HCT116 (cell line): ENCODE measurements around the gene GDPD2. TPM values are rescaled to one million over a fixed set of nuclear protein-coding genes. Genes with fewer than 3 reads are reported as not detected.

ENCODE experiments used
- ATAC-seq: fragments of 200-7000 bp; cut with Tn5 transposase; 2 replicates; pipeline ENCODE4 v1.9.1; 2020; ENCODE audit warnings: mild to moderate bottlenecking, moderate library complexity
- BruUV-seq: library from RNA; stranded (reverse); fragments of 400-500 nt; replicated peaks from 2 replicates; lab custom pipeline; 2021; lab: Mats Ljungman, UMichigan
- CTCF ChIA-PET: fragments of 300-600 bp; sonication (Branson Sonifier 250); formaldehyde crosslinking; loops from one replicate; lab custom pipeline; 2021; ENCODE audit warnings: antibody characterized with exemption; lab: Charles Lee
- POLR2A ChIA-PET: fragments of 300-600, 350-600 bp; sonication (Branson Sonifier 250); formaldehyde crosslinking; loops from one replicate; lab custom pipeline; 2021; ENCODE audit warnings: antibody characterized with exemption; lab: Charles Lee
- RAD21 ChIA-PET, 2 experiments: fragments of 300-600 bp; sonication (Branson Sonifier 250); formaldehyde crosslinking; loops; one replicate each; lab custom pipeline; 2023; ENCODE audit warnings: low total read pairs in 2 of 2; ENCODE audit not compliant: uncharacterized antibody in 2 of 2, unreplicated experiment in 2 of 2, low non-redundant PET in 1 of 2; lab: Charles Lee
- DNase-seq: peaks from one replicate; pipeline ENCODE4 v3.0.0-alpha.2; 2010; ENCODE audit warnings: low read depth, low spot score
- H2AFZ ChIP-seq: fragments of 200-600 bp; shearing (Covaris generic), sonication (generic); 2 replicates; pipeline ENCODE4 v1.6.1; 2017; ENCODE audit warnings: low read depth, mixed run types, mixed read lengths, antibody characterized with exemption, low read length; ENCODE audit not compliant: poor library complexity, severe bottlenecking
- H3K27ac ChIP-seq: 2 replicates; pipeline ENCODE4 v1.5.1; 2012; ENCODE audit warnings: low read depth, low read length
- H3K27me3 ChIP-seq: fragments of 200-600 bp; sonication (generic); 2 replicates; pipeline ENCODE4 v1.6.1; 2016; ENCODE audit warnings: mixed run types, low read length, mixed read lengths; ENCODE audit not compliant: insufficient read depth
- H3K36me3 ChIP-seq, 2 experiments: fragments of 200-500 bp in 1 of 2; fragments of 200-600 bp in 1 of 2; sonication (Bioruptor generic) in 1 of 2; sonication (generic) in 1 of 2; 2 replicates each; pipeline versions ENCODE4 v1.5.1 to v1.6.1; 2014 to 2016; ENCODE audit warnings: low read length in 2 of 2, inconsistent platforms in 1 of 2, mixed read lengths in 1 of 2, mixed run types in 1 of 2; ENCODE audit not compliant: insufficient read depth in 2 of 2, control insufficient read depth in 1 of 2
- H3K4me1 ChIP-seq, 2 experiments: fragments of 200-600 bp in 1 of 2; sonication (generic) in 1 of 2; 2 replicates each; pipeline versions ENCODE4 v1.5.1 to v1.6.1; 2012 to 2017; ENCODE audit warnings: low read length in 2 of 2, inconsistent platforms in 1 of 2, mild to moderate bottlenecking in 1 of 2, mixed read lengths in 1 of 2, mixed run types in 1 of 2, moderate library complexity in 1 of 2; ENCODE audit not compliant: insufficient read depth in 2 of 2, control insufficient read depth in 1 of 2
- H3K4me2 ChIP-seq: fragments of 200-600 bp; sonication (generic); 2 replicates; pipeline ENCODE4 v1.6.1; 2017; ENCODE audit warnings: mixed run types, low read length, mixed read lengths
- H3K4me3 ChIP-seq, 2 experiments: fragments of 200-600 bp in 1 of 2; sonication (generic) in 1 of 2; replicated peaks in 1 of 2; 2 replicates each; pipeline ENCODE4 v1.5.1; 2011 to 2016; ENCODE audit warnings: low read length in 2 of 2, control low read depth in 1 of 2, low read depth in 1 of 2, mild to moderate bottlenecking in 1 of 2, mixed read lengths in 1 of 2, mixed run types in 1 of 2
- H3K79me2 ChIP-seq: fragments of 200-600 bp; sonication (generic); 2 replicates; pipeline ENCODE4 v1.6.1; 2017; ENCODE audit warnings: mild to moderate bottlenecking, mixed run types, low read length, moderate library complexity, mixed read lengths; ENCODE audit not compliant: insufficient read depth
- H3K9ac ChIP-seq: fragments of 200-600 bp; sonication (generic); 2 replicates; pipeline ENCODE4 v1.6.1; 2016; ENCODE audit warnings: low read length, mixed read lengths
- H3K9me2 ChIP-seq: fragments of 200-600 bp; sonication (generic), shearing (Covaris generic); 2 replicates; pipeline ENCODE4 v1.6.1; 2017; ENCODE audit warnings: mixed run types, mild to moderate bottlenecking, moderate library complexity; ENCODE audit not compliant: insufficient read depth
- H3K9me3 ChIP-seq, 2 experiments: fragments of 200-500 bp in 1 of 2; fragments of 200-600 bp in 1 of 2; sonication (Bioruptor generic) in 1 of 2; sonication (generic) in 1 of 2; 2 replicates each; pipeline ENCODE4 v1.6.1; 2014 to 2017; ENCODE audit warnings: low read length in 2 of 2, mixed read lengths in 2 of 2, inconsistent platforms in 1 of 2, low read depth in 1 of 2, mild to moderate bottlenecking in 1 of 2, mixed run types in 1 of 2, moderate library complexity in 1 of 2; ENCODE audit not compliant: control insufficient read depth in 1 of 2, insufficient read depth in 1 of 2
- H4K20me1 ChIP-seq: fragments of 200-600 bp; sonication (generic), shearing (Covaris generic); 2 replicates; pipeline ENCODE4 v1.6.1; 2017; ENCODE audit warnings: mixed run types, mild to moderate bottlenecking, moderate library complexity; ENCODE audit not compliant: insufficient read depth
- CBX3 ChIP-seq: IDR thresholded peaks from 2 replicates; pipeline ENCODE4 v1.6.1; 2012; ENCODE audit warnings: low read depth
- CEBPB ChIP-seq: IDR thresholded peaks from 2 replicates; pipeline ENCODE4 v1.6.1; 2012; ENCODE audit warnings: low read depth
- ELF1 ChIP-seq: IDR thresholded peaks from 2 replicates; pipeline ENCODE4 v1.6.1; 2012; ENCODE audit warnings: low read depth, borderline replicate concordance
- EZH2 ChIP-seq: fragments of 200-600 bp; sonication (generic); IDR thresholded peaks from 2 replicates; pipeline ENCODE4 v1.6.1; 2017; ENCODE audit warnings: antibody characterized with exemption, mixed run types
- EZH2phosphoT487 ChIP-seq: fragments of 200-600 bp; IDR thresholded peaks from 2 replicates; pipeline ENCODE4 v1.6.1; 2018; ENCODE audit warnings: antibody characterized with exemption, borderline replicate concordance
- JUND ChIP-seq: IDR thresholded peaks from 2 replicates; pipeline ENCODE4 v1.6.1; 2012
- POLR2A ChIP-seq: IDR thresholded peaks from 2 replicates; pipeline ENCODE4 v1.7.0; 2011; ENCODE audit warnings: borderline replicate concordance; ENCODE audit not compliant: insufficient read depth, insufficient read length; ENCODE audit errors: extremely low read depth
- POLR2AphosphoS5 ChIP-seq: IDR thresholded peaks from 2 replicates; pipeline ENCODE4 v1.6.1; 2011; ENCODE audit warnings: mild to moderate bottlenecking, low read depth, low read length, moderate library complexity
- RAD21 ChIP-seq: IDR thresholded peaks from 2 replicates; pipeline ENCODE4 v1.6.1; 2012; ENCODE audit warnings: low read depth, mild to moderate bottlenecking
- SIN3A ChIP-seq: IDR thresholded peaks from 2 replicates; pipeline ENCODE4 v1.6.1; 2012; ENCODE audit warnings: low read depth
- SP1 ChIP-seq: IDR thresholded peaks from 2 replicates; pipeline ENCODE4 v1.6.1; 2012; ENCODE audit warnings: low read depth
- SRF ChIP-seq: IDR thresholded peaks from 2 replicates; pipeline ENCODE4 v1.6.1; 2012; ENCODE audit warnings: low read depth
- TCF7L2 ChIP-seq: IDR thresholded peaks from 2 replicates; pipeline ENCODE4 v1.7.0; 2011; ENCODE audit warnings: borderline replicate concordance, inconsistent platforms; ENCODE audit not compliant: insufficient read depth, insufficient read length; ENCODE audit errors: extremely low read depth
- YY1 ChIP-seq: IDR thresholded peaks from 2 replicates; pipeline ENCODE4 v1.6.1; 2011; ENCODE audit warnings: low read length, low read depth, moderate library complexity, mild to moderate bottlenecking; ENCODE audit not compliant: insufficient replicate concordance; ENCODE audit errors: extremely low read depth
- ZFX ChIP-seq: fragments of 450-650 bp; IDR thresholded peaks from 2 replicates; pipeline ENCODE4 v1.6.1; 2017
- ZNF274 ChIP-seq: fragments of 200-500 bp; sonication (Bioruptor generic); IDR thresholded peaks from 2 replicates; pipeline ENCODE4 v1.6.1; 2014; ENCODE audit warnings: mild to moderate bottlenecking, low read depth, low read length, inconsistent platforms
- intact Hi-C: fragments of 100-400 bp; cut with micrococcal nuclease; formaldehyde crosslinking; loops from 2 replicates; pipeline ENCODE4 v1.10.0; 2022
- total RNA-seq: library from RNA; stranded (reverse); gene quantifications from one replicate; pipeline ENCODE4 v1.2.1, GENCODE V29; 2021; ENCODE audit not compliant: unreplicated experiment
- TF ChIP-seq, protein P1 (sequence below), 3 experiments: fragments of 200-600 bp in 1 of 3; sonication (generic) in 1 of 3; IDR thresholded peaks in 2 of 3; conservative IDR thresholded peaks in 1 of 3; 2 replicates each; pipeline ENCODE4 v1.5.1; 2012 to 2017; ENCODE audit warnings: low read depth in 2 of 3, low read length in 2 of 3, antibody characterized with exemption in 1 of 3, borderline replicate concordance in 1 of 3, control low read depth in 1 of 3, mild to moderate bottlenecking in 1 of 3, mixed read lengths in 1 of 3, mixed run types in 1 of 3, moderate library complexity in 1 of 3; ENCODE audit not compliant: insufficient read depth in 1 of 3
- TF ChIP-seq, protein P2 (sequence below): IDR thresholded peaks from 2 replicates; pipeline ENCODE4 v1.6.1; 2012; ENCODE audit warnings: low read depth

The GDPD2 gene
- total RNA-seq, 1 experiment from 2014 or later, result not detected

DNA sequence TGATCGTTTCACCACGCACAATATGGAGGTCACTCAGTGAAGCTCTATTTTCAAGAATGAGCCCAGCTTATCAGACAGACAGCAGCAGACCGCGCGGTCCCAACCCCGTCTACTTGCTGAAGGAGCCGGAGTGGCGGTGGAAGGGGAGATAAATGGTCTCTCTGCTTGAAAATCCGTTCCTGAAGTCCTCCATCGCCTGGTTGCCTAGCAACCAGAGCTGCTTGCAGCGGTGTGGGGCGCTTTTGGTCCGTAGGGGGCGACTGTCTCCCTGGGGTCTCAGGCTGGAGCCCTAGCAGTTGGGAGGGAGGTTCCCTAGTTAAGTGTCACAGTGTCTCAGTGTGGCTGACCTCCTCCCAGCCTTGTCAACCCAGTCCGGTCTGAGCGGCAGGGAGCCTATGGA is 13.2 kb downstream of the GDPD2 start:
- Histone ChIP-seq H3K27ac (no peak overlapping the region), H3K27me3 (no peaks in the 10 kb centered on the region), H3K79me2 (no peaks in the 10 kb centered on the region), H2AFZ (no peak overlapping the region), H3K4me3 (no peak overlapping the region), H3K4me2 (no peak overlapping the region), H3K4me1 (peaks cover 2 to 34% of the 10 kb centered on the region in 2 experiments; a peak in 2 of 4 replicates), H3K9me3 (no peaks in the 10 kb centered on the region), H3K36me3 (no peaks in the 10 kb centered on the region), H4K20me1 (no peaks in the 10 kb centered on the region), H3K9ac (no peak overlapping the region), H3K9me2 (no peaks in the 10 kb centered on the region)
- POLR2A ChIA-PET, result no interaction called here
- TF ChIP-seq CEBPB (no peak), EZH2 (no peak), SRF (no peak), JUND (no peak), POLR2A (no peak), ELF1 (no peak), SIN3A (no peak), RAD21 (no peak), YY1 (no peak), TCF7L2 (no peak), CBX3 (no peak), POLR2AphosphoS5 (no peak), EZH2phosphoT487 (no peak), SP1 (no peak), ZNF274 (no peak), ZFX (no peak)
- TF ChIP-seq, protein P1, sequence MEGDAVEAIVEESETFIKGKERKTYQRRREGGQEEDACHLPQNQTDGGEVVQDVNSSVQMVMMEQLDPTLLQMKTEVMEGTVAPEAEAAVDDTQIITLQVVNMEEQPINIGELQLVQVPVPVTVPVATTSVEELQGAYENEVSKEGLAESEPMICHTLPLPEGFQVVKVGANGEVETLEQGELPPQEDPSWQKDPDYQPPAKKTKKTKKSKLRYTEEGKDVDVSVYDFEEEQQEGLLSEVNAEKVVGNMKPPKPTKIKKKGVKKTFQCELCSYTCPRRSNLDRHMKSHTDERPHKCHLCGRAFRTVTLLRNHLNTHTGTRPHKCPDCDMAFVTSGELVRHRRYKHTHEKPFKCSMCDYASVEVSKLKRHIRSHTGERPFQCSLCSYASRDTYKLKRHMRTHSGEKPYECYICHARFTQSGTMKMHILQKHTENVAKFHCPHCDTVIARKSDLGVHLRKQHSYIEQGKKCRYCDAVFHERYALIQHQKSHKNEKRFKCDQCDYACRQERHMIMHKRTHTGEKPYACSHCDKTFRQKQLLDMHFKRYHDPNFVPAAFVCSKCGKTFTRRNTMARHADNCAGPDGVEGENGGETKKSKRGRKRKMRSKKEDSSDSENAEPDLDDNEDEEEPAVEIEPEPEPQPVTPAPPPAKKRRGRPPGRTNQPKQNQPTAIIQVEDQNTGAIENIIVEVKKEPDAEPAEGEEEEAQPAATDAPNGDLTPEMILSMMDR (IDR thresholded peaks at IDR 0.05 in 2 of 3, conservative IDR thresholded peaks at IDR 0.05 in 1 of 3; ENCODE audit: borderline replicate concordance in 1 of 3, insufficient read depth in 1 of 3, low read depth in 2 of 3, low read length in 2 of 3), result no peak
- TF ChIP-seq, protein P2, sequence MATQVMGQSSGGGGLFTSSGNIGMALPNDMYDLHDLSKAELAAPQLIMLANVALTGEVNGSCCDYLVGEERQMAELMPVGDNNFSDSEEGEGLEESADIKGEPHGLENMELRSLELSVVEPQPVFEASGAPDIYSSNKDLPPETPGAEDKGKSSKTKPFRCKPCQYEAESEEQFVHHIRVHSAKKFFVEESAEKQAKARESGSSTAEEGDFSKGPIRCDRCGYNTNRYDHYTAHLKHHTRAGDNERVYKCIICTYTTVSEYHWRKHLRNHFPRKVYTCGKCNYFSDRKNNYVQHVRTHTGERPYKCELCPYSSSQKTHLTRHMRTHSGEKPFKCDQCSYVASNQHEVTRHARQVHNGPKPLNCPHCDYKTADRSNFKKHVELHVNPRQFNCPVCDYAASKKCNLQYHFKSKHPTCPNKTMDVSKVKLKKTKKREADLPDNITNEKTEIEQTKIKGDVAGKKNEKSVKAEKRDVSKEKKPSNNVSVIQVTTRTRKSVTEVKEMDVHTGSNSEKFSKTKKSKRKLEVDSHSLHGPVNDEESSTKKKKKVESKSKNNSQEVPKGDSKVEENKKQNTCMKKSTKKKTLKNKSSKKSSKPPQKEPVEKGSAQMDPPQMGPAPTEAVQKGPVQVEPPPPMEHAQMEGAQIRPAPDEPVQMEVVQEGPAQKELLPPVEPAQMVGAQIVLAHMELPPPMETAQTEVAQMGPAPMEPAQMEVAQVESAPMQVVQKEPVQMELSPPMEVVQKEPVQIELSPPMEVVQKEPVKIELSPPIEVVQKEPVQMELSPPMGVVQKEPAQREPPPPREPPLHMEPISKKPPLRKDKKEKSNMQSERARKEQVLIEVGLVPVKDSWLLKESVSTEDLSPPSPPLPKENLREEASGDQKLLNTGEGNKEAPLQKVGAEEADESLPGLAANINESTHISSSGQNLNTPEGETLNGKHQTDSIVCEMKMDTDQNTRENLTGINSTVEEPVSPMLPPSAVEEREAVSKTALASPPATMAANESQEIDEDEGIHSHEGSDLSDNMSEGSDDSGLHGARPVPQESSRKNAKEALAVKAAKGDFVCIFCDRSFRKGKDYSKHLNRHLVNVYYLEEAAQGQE, result no peak
- BruUV-seq, result no TSS peak
- intact Hi-C loops, result no loop called here
- ATAC-seq, result no peak
- RAD21 ChIA-PET, result no interaction called here
- no peak for DNase-seq
- CTCF ChIA-PET, result no interaction called here
